ENCODE results near the gene ADGRG6. TPM values are rescaled to one million over a fixed set of nuclear protein-coding genes. Genes with fewer than 3 reads are reported as not detected.

Gene ADGRG6
- total and polyA plus RNA-seq, 2 donors from 2014 or later: 2.6 to 32.8 TPM

DNA sequence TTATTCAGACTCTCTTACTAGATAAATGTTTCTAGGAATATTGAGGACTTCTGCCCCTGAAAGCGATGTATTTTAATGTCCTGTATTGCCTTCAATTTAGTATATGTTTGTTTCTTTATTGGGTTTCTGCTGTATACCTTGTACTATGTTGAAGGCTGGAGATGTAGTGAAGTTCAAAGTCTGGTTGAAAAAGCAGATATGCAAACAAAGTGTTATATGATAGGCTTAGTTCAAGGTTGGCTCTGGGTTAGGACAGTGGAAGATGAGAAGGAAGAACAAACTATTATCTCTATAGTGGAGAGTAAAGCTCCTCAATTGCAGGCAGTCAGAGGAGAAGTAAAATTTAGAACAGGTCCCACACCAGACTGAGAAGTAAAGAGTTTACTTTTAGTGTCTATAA, 36.3 kb upstream of the ADGRG6 start:
- no peak overlapping the region for H3K4me3 ChIP-seq (ENCODE audit: low read length in 3 of 3)
- intact Hi-C loops (cut with DNase I): no loop called here
- TF ChIP-seq, protein P1, sequence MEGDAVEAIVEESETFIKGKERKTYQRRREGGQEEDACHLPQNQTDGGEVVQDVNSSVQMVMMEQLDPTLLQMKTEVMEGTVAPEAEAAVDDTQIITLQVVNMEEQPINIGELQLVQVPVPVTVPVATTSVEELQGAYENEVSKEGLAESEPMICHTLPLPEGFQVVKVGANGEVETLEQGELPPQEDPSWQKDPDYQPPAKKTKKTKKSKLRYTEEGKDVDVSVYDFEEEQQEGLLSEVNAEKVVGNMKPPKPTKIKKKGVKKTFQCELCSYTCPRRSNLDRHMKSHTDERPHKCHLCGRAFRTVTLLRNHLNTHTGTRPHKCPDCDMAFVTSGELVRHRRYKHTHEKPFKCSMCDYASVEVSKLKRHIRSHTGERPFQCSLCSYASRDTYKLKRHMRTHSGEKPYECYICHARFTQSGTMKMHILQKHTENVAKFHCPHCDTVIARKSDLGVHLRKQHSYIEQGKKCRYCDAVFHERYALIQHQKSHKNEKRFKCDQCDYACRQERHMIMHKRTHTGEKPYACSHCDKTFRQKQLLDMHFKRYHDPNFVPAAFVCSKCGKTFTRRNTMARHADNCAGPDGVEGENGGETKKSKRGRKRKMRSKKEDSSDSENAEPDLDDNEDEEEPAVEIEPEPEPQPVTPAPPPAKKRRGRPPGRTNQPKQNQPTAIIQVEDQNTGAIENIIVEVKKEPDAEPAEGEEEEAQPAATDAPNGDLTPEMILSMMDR (IDR thresholded peaks at IDR 0.05; ENCODE audit: borderline replicate concordance, extremely low read depth, insufficient read depth): no peak

DNA sequence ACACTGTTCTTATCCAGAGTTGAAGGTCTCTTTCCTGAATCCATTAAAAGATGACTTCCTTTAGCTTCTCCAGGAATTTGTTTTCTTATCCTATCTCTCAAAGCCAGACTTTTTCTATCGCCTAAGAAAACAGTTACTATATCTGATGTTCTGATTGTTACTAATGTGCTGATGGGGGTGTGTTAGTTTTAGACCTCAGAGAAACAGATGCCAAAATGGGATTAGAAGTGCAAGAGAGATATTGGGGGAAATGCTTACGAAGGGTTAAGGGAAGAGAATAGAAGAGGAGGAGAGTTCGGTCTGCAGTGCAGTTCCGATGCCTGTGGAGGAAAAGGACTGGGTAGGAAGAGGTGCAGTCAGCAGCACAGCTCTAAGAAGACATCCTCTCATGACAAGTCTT, 35.7 kb upstream of the ADGRG6 start:
- no peaks in the 10 kb centered on the region for H3K4me1 ChIP-seq (ENCODE audit: control insufficient read depth in 2 of 3, insufficient read depth in 2 of 3, low read depth in 1 of 3, low read length in 3 of 3)
- no peaks in the 10 kb centered on the region for H3K36me3 ChIP-seq (ENCODE audit: control insufficient read depth in 2 of 3, insufficient read depth in 3 of 3, low read length in 3 of 3)
- TF ChIP-seq, protein P1 (IDR thresholded peaks at IDR 0.05; ENCODE audit: borderline replicate concordance, extremely low read depth, insufficient read depth): no peak
- peaks cover 0 to 2% (median 0%) of the 10 kb centered on the region in 3 donors for H3K9me3 ChIP-seq (ENCODE audit: control insufficient read depth in 2 of 3, insufficient read depth in 1 of 3, low read length in 3 of 3)
- no peak overlapping the region for H3K9ac ChIP-seq (ENCODE audit: low read length in 3 of 3)
- H3K27me3 ChIP-seq (ENCODE audit: control insufficient read depth, insufficient read depth, low read length): no peaks in the 10 kb centered on the region
- DNase-seq (no peak), FAIRE-seq (no peak)
- intact Hi-C loops (cut with DNase I): no loop called here
- no peak overlapping the region for H3K4me3 ChIP-seq (ENCODE audit: low read length in 3 of 3)
- no peak overlapping the region for H3K27ac ChIP-seq (ENCODE audit: low read depth in 2 of 2, low read length in 2 of 2)

More for the DNA sequence above, 36.3 kb upstream of the ADGRG6 start:
- Histone ChIP-seq H3K4me1 (ENCODE audit: control insufficient read depth in 2 of 3, insufficient read depth in 2 of 3, low read depth in 1 of 3, low read length in 3 of 3) (no peaks in the 10 kb centered on the region), H3K9me3 (ENCODE audit: control insufficient read depth in 2 of 3, insufficient read depth in 1 of 3, low read length in 3 of 3) (peaks cover 0 to 2% (median 0%) of the 10 kb centered on the region in 3 donors), H3K27ac (ENCODE audit: low read depth in 2 of 2, low read length in 2 of 2) (no peak overlapping the region), H3K36me3 (ENCODE audit: control insufficient read depth in 2 of 3, insufficient read depth in 3 of 3, low read length in 3 of 3) (no peaks in the 10 kb centered on the region), H3K27me3 (ENCODE audit: control insufficient read depth, insufficient read depth, low read length) (no peaks in the 10 kb centered on the region), H3K9ac (ENCODE audit: low read length in 3 of 3) (no peak overlapping the region)
- DNase-seq (no peak), FAIRE-seq (no peak)

DNA sequence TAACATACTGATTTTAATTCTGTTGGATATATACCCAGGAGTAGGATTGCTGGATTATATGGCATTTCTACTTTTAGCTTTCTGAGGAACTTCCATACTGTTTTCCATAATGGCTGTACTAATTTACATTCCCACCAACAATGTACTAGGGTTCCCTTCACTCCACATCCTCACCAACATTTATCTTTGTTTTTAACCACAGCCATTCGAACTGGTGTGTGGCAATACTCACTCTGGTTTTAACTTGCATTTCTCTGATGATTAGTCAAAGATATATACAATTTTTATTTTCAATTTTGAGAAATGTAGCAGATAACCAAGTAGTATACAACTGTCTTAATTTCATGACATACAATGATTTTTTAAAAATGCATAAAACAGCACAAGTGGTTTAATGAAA, 30.3 kb upstream of the ADGRG6 start:
- no peak overlapping the region for H3K9ac ChIP-seq (ENCODE audit: low read length in 3 of 3)
- no peaks in the 10 kb centered on the region for H3K4me1 ChIP-seq (ENCODE audit: control insufficient read depth in 2 of 3, insufficient read depth in 2 of 3, low read depth in 1 of 3, low read length in 3 of 3)
- DNase-seq: no peak
- TF ChIP-seq, protein P1 (IDR thresholded peaks at IDR 0.05; ENCODE audit: borderline replicate concordance, extremely low read depth, insufficient read depth): no peak
- H3K36me3 ChIP-seq (ENCODE audit: control insufficient read depth in 2 of 3, insufficient read depth in 3 of 3, low read length in 3 of 3): no peaks in the 10 kb centered on the region
- H3K9me3 ChIP-seq (ENCODE audit: control insufficient read depth in 2 of 3, insufficient read depth in 1 of 3, low read length in 3 of 3): no peaks in the 10 kb centered on the region
- H3K27me3 ChIP-seq (ENCODE audit: control insufficient read depth, insufficient read depth, low read length): no peaks in the 10 kb centered on the region
- H3K27ac ChIP-seq (ENCODE audit: low read depth in 2 of 2, low read length in 2 of 2): no peak overlapping the region
- no peak overlapping the region for H3K4me3 ChIP-seq (ENCODE audit: low read length in 3 of 3)
- no peak for FAIRE-seq
- intact Hi-C loops (cut with DNase I): no loop called here

DNA sequence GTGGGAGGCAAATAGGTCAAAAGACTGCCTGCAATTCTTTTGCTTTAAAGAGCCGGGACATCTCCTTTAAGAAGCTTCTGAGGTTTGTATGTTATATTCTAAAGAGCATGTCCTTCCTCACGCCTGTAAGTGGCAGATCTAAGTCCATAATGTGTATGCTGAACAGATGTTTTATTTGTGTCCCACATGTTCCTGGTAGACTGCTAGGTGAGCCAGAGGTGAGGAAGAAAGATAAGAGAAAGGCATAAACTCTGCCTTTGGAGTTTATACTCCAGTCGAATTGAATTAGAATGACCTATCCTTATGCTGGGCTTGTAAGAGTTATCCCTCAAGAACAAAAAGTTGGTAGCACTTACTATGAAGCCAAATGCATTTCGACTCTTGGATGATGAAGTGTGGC, 27.2 kb upstream of the ADGRG6 start:
- intact Hi-C loops (cut with DNase I): no loop called here

More for the DNA sequence above, 27.2 kb upstream of the ADGRG6 start:
- Histone ChIP-seq H3K9me3 (ENCODE audit: control insufficient read depth in 2 of 3, insufficient read depth in 1 of 3, low read length in 3 of 3) (no peaks in the 10 kb centered on the region), H3K9ac (ENCODE audit: low read length in 3 of 3) (no peak overlapping the region), H3K4me3 (ENCODE audit: low read length in 3 of 3) (no peak overlapping the region), H3K27ac (ENCODE audit: low read depth in 2 of 2, low read length in 2 of 2) (no peak overlapping the region), H3K4me1 (ENCODE audit: control insufficient read depth in 2 of 3, insufficient read depth in 2 of 3, low read depth in 1 of 3, low read length in 3 of 3) (no peaks in the 10 kb centered on the region), H3K27me3 (ENCODE audit: control insufficient read depth, insufficient read depth, low read length) (no peaks in the 10 kb centered on the region), H3K36me3 (ENCODE audit: control insufficient read depth in 2 of 3, insufficient read depth in 3 of 3, low read length in 3 of 3) (no peaks in the 10 kb centered on the region)
- DNase-seq: no peak
- no peak for FAIRE-seq
- TF ChIP-seq, protein P1 (IDR thresholded peaks at IDR 0.05; ENCODE audit: borderline replicate concordance, extremely low read depth, insufficient read depth): no peak

Measured in kidney (tissue), 14 donors.